ENCODE data around the gene DDIT4.
A peak's percentile ranks its signal among the peaks of the same experiment; 100 is the strongest.
"Not testable (repeated sequence)": the region's sequence is repeated elsewhere in the genome, so short reads cannot be mapped to it uniquely, and the experiment has no call there.

The DDIT4 gene

DNA sequence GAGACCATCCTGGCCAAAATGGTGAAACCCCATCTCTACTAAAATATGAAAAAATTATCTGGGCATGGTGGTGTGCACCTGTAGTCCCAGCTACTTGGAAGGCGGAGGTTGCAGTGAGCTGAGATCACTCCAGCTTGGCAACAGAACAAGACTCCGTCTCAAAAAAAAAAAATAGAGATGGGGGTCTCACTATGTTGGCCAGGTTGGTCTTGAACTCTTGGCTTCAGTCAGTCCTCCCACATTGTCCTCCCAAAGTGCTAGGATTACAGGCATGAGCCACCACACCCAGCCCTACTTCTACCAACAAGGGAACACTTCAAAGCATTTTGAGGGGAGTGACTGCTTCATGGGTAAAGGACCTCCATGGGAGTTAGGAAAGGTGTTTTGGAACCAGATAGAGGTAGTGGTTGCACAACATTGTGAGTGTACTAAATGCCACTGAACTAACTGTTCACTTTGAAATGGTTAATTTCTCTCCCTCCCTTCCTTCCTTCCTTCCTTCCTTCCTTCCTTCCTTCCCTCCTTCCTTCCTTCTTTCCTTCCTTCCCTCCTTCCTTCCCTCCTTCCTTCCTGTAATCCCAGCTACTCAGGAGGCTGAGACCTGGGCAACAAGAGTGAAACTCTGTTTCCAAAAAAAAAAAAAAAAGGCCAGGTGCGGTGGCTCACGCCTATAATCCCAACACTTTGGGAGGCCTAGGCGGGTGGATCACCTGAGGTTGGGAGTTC lies 5.1 kb upstream of the DDIT4 start:
- DNase-seq, result not testable (repeated sequence)

- no peak for DNase-seq
Measured at GRCh38 chr10:72270607-72271281, 3.0 kb upstream of the DDIT4 start.

DNA sequence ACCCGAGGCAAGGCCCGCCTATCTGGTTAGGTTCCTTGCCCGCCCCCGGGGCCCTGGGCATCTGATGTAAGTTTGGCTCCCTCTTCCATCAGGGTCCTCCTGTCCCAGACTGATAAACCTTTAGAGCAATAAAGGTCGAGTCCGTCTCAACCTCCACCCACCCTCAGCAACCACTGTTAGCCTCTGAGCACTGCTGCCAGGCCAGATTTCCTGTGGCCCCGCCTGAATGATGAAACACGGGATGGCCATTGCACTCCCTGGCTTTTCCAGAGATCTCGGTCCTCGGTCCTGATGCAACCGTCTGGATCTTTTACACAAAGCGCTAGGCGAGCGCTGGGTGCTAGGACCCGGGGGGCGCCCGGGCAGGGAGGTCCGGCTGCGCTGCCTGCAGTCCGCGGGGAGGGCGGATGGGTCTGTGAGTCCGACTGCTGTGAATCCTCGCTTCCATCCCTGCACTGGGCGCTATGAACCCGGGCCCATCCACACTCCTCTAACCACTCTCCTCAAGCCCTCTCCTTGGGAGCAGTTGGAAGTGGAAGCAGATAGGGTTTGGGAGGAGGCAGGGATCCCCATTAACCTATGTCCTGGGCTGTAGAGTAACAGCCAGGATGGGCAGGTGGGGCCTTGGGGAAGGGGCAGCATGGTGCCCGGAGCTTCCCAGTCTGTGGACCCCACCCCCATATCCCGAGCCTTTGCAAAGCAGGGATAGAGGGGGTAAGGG lies 875 bp upstream of the DDIT4 start:
- DNase-seq, result peak; percentile 57

DNA sequence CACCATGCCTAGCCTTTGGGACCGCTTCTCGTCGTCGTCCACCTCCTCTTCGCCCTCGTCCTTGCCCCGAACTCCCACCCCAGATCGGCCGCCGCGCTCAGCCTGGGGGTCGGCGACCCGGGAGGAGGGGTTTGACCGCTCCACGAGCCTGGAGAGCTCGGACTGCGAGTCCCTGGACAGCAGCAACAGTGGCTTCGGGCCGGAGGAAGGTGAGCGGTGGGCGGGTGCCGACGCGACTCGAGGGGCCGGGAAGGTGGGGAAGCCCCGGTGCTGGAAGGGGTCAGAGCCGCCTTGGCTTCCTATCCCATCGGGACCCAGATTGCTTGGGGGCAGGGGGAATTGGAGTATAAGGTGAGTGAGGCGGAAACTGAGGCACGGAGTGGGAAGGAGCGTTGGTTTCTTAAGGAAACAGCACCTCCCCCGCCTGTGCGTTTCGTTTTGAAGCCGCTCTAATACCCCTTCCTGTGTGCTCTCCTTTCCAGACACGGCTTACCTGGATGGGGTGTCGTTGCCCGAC lies 547 bp downstream of the DDIT4 start:
- no peak for DNase-seq

GRCh38 chr10:72274730-72275350 lies 1.1 kb downstream of the DDIT4 start:
- peak; percentile 79 for DNase-seq

GRCh38 chr10:72275351-72276012 lies 1.8 kb downstream of the DDIT4 start:
- DNase-seq, result peak; percentile 60

GRCh38 chr10:72276013-72276387 lies 2.3 kb downstream of the DDIT4 start:
- peak; percentile 67 for DNase-seq

GRCh38 chr10:72276421-72277339 lies 3.0 kb downstream of the DDIT4 start:
- DNase-seq, result peak; percentile 57

DNA sequence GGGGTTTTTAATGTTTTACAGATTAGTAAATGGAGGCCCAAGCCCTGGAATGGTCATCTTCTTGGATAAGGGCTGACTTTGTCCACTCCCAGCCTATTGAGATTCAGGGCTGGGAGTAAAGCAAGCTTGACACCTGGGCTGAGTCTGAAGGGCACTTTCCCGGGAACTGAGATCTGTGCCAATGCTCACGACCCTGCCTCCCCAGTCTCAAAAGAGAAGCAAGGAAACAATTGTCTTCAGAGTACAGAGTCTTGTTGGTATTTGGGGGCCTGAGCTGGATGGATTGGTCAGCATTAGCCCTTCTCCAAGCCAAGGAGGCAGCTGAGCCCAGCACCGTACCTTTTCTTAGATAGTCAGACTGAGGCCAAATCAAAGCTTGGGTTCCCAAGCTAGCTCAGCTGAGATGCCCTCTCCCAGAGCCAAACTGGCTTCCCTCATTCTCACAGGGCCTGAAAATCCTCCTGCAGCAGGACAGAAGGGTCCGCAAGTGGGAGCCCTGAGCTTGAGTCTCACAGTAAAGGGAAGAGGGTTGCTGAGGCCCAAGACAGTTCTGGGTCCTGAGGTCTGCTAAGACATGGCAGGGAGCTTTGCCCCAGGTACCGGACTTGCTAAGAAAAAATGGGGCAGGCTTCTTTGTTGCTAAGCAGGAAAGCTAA lies 3.7 kb downstream of the DDIT4 start:
- no peak for DNase-seq

DNA sequence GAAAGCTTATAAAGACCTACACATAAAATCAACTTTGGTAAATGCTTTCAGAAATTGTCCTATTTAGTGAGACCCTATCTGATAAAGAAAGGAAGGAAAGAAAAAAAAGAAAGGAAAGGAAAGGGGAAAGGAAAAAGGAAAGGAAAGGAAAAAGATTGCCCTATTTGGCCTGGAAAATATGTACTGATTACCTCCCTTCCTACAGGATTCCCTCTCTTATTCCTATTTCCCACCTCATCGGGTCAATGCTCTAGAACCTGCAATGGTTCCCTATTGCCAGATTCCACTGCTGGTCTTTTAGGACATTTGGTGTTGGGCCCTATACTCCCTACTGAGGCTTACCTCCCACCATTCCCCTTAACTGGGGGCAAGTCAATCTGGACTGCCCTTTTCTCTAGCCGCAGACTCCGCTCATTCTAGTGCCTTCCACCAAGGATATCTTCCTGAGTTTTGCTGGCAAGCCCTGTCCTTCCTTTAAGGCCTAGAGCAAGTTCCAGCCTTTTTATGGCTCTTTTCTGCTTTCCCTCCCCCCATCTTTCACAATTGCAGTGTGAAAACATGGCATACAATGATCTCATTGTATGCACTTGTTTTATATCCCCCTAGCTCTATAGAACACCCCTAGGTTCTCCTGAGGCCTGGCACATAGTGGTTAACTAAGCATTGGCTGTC lies 4.4 kb downstream of the DDIT4 start:
- DNase-seq, result no peak

DNA sequence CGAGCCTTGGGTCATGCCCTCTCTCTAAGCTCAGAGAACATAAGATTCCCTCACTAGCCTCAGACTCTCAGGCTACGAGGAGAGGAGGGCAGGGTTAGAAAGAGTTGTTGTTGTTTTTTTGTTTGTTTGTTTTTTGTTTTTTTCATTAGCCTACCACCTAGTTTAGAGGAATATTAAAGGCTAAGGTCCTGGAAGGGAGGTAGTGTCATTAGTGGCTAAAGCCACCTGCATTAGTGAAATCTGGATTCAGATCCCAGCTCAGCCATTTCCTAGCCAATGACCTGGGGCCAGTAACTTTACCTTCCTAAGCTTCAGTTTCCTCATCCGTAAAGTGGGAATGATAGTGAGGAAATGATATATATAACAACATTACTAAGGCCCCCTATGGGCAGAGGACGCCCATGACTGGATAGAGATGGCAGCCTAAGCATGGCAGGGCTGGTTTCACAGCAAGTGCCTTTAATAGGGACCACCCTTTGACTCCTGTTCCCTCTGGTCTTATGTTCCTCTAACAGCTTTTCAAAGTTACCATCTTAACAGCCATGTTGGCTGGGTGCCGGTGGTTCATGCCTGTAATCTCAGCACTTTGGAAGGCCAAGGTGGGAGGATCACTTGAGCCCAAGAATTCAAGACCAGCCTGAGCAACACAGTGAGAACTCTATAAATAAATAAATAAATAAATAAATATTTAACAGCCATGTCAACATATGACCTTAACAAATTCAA lies 5.1 kb downstream of the DDIT4 start:
- DNase-seq, result no peak

DNA sequence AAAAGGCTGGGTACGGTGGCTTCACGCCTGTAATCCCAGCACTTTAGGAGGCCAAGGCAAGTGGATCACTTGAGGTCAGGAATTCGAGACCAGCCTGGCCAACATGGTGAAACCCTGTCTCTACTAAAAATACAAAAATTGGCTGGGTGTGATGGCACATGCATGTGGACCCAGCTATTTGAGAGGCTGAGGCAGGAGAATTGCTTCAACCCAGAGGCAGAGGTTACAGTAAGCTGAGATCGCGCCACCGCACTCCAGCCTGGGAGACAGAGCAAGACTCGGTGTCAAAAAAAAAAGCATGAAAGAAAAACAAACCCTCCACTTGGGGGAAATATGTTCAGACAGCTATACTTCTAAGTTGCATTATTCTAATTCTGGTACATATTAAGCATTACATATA lies 5.9 kb downstream of the DDIT4 start:
- not testable (repeated sequence) for DNase-seq

DNA sequence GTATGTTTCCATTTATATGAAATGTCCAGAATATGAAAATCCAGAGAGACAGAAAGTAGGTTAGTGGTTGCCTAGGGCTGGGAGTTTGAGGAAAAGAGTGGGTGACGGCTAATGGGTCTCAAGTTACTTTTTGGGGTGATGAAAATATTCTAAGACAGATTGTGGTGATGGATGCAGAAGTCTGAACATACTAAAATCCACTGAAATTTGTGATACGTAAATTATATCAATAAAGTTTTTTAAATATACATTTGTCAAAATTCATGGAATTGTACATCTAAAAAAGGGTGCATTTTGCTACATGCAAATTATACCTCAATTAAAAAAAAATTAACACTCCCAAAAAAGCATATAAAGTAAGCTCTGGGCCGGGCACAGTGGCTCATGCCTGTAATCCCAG lies 9.4 kb downstream of the DDIT4 start:
- no peak for DNase-seq

DNA sequence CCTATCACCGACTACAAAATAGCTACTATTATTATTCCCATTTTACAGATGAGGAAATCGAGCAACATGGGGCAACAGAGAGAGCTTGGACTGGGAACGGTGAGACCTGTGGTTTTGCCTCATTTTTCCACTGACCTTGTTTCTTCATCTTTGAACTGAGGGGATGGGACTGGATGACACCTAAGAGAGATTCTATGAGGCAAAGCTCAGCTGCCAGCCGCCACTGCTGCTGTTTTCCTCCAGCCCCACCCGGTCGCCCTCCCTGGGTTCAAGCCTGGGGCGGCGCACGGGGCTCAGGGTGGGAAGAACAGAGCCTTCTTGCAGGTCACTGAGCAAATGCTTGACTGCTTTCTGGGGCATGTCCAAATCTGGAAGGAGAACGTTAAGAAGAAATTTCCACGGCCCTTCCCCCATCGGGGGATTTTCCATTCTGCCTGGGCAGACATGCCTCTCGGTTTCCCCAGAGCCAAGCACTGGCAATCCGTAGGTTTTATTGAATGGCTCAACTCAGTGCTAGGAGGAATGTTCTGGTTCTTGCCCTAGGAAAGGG lies 12.3 kb downstream of the DDIT4 start:
- DNase-seq, result no peak

DNA sequence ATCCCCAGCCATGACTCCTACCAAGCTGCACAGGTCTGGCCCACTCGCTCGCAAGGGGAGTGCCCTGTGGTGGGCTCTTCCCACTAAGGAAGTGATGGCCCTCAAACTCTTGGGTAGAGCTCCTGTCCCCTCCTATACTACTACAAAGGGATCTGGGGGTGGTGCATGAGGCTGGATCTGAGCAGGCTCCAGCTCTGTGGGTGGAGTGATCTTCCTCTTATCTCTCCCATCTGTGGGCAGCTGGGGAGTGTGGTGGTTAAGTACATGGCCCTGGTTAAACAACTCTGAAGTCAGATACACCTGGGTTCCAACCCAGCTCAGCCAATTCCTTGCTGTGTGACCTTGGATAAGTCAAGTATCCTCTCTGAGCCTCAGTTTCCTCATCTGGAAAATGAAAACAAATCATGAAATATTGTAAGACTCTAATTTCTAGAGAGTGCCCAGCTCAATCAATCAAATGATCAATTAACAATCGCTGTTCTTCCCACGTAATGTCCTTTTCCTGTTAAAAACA lies 17.4 kb downstream of the DDIT4 start:
- peak; percentile 67 for DNase-seq

DNA sequence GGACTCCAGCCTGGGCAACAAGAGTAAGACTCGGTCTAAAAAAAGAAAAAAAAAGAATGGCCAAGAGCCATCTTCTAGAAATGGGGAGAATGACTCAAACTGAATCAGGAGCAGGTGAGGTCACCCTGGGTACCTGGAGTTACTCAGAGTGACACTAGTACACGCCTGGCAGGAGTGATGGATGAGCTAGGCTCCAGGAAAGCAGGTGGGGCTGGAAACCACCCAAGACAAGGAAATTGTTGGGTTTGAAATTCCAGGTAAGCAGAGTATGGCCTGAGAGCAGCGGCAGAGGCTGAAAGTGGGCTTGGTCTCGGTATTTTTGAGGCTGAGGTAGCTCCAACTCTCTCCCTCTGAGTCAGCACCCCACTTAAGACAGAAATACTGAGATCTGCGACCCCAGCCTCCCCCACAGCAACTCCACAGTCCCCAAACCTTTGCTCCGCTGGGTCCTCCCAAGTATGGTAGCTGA lies 18.5 kb downstream of the DDIT4 start:
- peak; percentile 82 for DNase-seq

- DNase-seq, result no peak
Measured at GRCh38 chr10:72295330-72295910, 21.7 kb downstream of the DDIT4 start.

DNA sequence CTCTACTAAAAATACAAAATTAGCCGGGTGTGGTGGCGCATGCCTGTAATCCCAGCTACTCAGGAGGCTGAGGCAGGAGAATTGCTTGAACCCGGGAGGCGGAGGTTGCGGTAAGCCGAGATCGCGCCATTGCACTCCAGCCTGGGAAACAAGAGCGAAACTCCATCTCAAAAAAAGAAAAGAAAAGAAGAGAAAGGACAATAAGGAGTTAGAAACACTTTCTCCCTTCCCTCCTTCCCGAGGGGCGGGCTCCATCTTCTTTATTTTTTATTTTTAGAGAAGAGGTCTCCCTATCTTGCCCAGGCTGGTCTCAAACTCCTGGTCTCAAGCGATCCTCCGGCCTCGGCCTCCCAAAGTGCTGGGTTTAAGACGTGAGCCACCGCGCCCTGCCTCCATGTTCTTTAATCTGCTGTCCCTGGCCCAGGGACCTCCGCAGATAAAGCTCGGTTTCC lies 23.1 kb downstream of the DDIT4 start:
- not testable (repeated sequence) for DNase-seq
